WTC11 (cell line): ENCODE measurements around the gene GPR176. TPM values are rescaled to one million over a fixed set of nuclear protein-coding genes. Genes with fewer than 3 reads are reported as not detected.

ENCODE experiments used
- ATF1 ChIP-seq: sonication (generic); formaldehyde crosslinking; IDR thresholded peaks from 2 replicates; pipeline ENCODE4 v1.8.1; 2023; ENCODE audit warnings: mild to moderate bottlenecking, moderate library complexity, missing genetic modification reagents
- CBFB ChIP-seq: sonication (generic); formaldehyde crosslinking; IDR thresholded peaks from 2 replicates; pipeline ENCODE4 v1.8.1; 2022; ENCODE audit warnings: mild to moderate bottlenecking, low read depth, missing genetic modification reagents
- CREB1 ChIP-seq: sonication (generic); formaldehyde crosslinking; IDR thresholded peaks from 2 replicates; pipeline ENCODE4 v1.8.0; 2023; ENCODE audit warnings: mild to moderate bottlenecking, missing genetic modification reagents
- CREM ChIP-seq: sonication (generic); formaldehyde crosslinking; IDR thresholded peaks from 2 replicates; pipeline ENCODE4 v1.8.1; 2022; ENCODE audit warnings: mild to moderate bottlenecking, missing genetic modification reagents, moderate library complexity
- ELF4 ChIP-seq: sonication (generic); formaldehyde crosslinking; IDR thresholded peaks from 2 replicates; pipeline ENCODE4 v1.8.1; 2022; ENCODE audit warnings: low read depth, mild to moderate bottlenecking, moderate library complexity, missing genetic modification reagents
- FOXK1 ChIP-seq: sonication (generic); formaldehyde crosslinking; IDR thresholded peaks from 2 replicates; pipeline ENCODE4 v1.8.0; 2022; ENCODE audit warnings: mild to moderate bottlenecking, moderate library complexity, missing genetic modification reagents
- GTF2I ChIP-seq: fragments of 250-450 bp; sonication (Bioruptor Pico); conservative IDR thresholded peaks from 2 replicates; pipeline ENCODE4 v1.4.0; 2021; ENCODE audit warnings: mild to moderate bottlenecking
- JAZF1 ChIP-seq: fragments of 250-450 bp; sonication (Bioruptor Pico); IDR thresholded peaks from 2 replicates; pipeline ENCODE4 v1.9.0; 2021; ENCODE audit warnings: moderate library complexity, mild to moderate bottlenecking, inconsistent platforms
- SMAD3 ChIP-seq: sonication (generic); formaldehyde crosslinking; IDR thresholded peaks from 2 replicates; pipeline ENCODE4 v1.8.0; 2022; ENCODE audit warnings: missing genetic modification reagents, mild to moderate bottlenecking, borderline replicate concordance
- SMAD4 ChIP-seq: sonication (generic); formaldehyde crosslinking; IDR thresholded peaks from 2 replicates; pipeline ENCODE4 v1.8.0; 2022; ENCODE audit warnings: mild to moderate bottlenecking, missing genetic modification reagents
- TEAD4 ChIP-seq: sonication (generic); formaldehyde crosslinking; IDR thresholded peaks from 2 replicates; pipeline ENCODE4 v1.8.0; 2022; ENCODE audit warnings: mild to moderate bottlenecking, missing genetic modification reagents
- ZNF121 ChIP-seq: sonication (generic); formaldehyde crosslinking; IDR thresholded peaks from 2 replicates; pipeline ENCODE4 v1.8.0; 2023; ENCODE audit warnings: missing genetic modification reagents
- ZNF138 ChIP-seq: sonication (generic); formaldehyde crosslinking; conservative IDR thresholded peaks from 2 replicates; pipeline ENCODE4 v1.8.1; 2022; ENCODE audit warnings: mild to moderate bottlenecking, moderate library complexity, missing genetic modification reagents
- ZNF219 ChIP-seq: sonication (generic); formaldehyde crosslinking; IDR thresholded peaks from 2 replicates; pipeline ENCODE4 v1.8.0; 2023; ENCODE audit warnings: missing genetic modification reagents, mild to moderate bottlenecking, borderline replicate concordance
- ZNF416 ChIP-seq: fragments of 250-450 bp; sonication (Bioruptor Pico); IDR thresholded peaks from 2 replicates; pipeline ENCODE4 v1.9.0; 2021; ENCODE audit warnings: mild to moderate bottlenecking, inconsistent platforms
- total RNA-seq: library from RNA; stranded (reverse); gene quantifications from 3 replicates; pipeline ENCODE4 v1.2.3, GENCODE V29; 2021
- TF ChIP-seq, protein P1 (sequence below): sonication (generic); formaldehyde crosslinking; IDR thresholded peaks from 2 replicates; pipeline ENCODE4 v1.8.0; 2023; ENCODE audit warnings: missing genetic modification reagents, mild to moderate bottlenecking, borderline replicate concordance
- TF ChIP-seq, protein P2 (sequence below): sonication (generic); formaldehyde crosslinking; IDR thresholded peaks from 2 replicates; pipeline ENCODE4 v1.8.1; 2023; ENCODE audit warnings: mild to moderate bottlenecking, missing genetic modification reagents, borderline replicate concordance
- TF ChIP-seq, protein P3 (sequence below): fragments of 200-600 bp; IDR thresholded peaks from 2 replicates; pipeline ENCODE4 v1.8.0; 2022; ENCODE audit warnings: antibody characterized with exemption
- TF ChIP-seq, protein P4 (sequence below): sonication (generic); formaldehyde crosslinking; IDR thresholded peaks from 2 replicates; pipeline ENCODE4 v1.8.0; 2022; ENCODE audit warnings: mild to moderate bottlenecking, missing genetic modification reagents
- TF ChIP-seq, protein P5 (sequence below): sonication (generic); formaldehyde crosslinking; IDR thresholded peaks from 2 replicates; pipeline ENCODE4 v1.8.0; 2023; ENCODE audit warnings: missing genetic modification reagents
- TF ChIP-seq, protein P6 (sequence below): fragments of 250-450 bp; sonication (Bioruptor Pico); IDR thresholded peaks from 2 replicates; pipeline ENCODE4 v1.9.0; 2021; ENCODE audit warnings: mild to moderate bottlenecking, borderline replicate concordance
- TF ChIP-seq, protein P7 (sequence below): sonication (generic); formaldehyde crosslinking; IDR thresholded peaks from 2 replicates; pipeline ENCODE4 v1.8.1; 2022; ENCODE audit warnings: mild to moderate bottlenecking, moderate library complexity, missing genetic modification reagents

The GPR176 gene
- total RNA-seq, 1 experiment from 2014 or later: 117 TPM

DNA sequence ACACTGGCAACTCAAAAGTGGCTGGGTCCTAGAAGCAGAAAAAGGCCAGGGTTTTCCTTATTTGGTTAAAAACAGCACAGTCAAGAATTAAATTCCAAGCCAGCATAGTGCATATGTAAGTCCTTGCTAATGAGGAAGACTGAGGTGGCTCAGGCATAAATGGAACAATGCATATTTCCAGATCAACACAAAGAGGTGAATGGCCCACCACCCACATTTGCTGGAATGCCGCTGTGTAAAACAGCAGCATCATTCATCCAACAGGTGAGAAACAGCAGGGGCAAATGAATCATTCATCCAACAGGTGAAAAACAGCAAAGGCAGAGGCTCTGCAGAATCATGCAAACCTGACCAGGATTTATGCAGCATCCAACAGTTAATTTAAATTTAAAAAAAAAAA, 32.9 kb downstream of the GPR176 start (continued):
- TF ChIP-seq, protein P1, sequence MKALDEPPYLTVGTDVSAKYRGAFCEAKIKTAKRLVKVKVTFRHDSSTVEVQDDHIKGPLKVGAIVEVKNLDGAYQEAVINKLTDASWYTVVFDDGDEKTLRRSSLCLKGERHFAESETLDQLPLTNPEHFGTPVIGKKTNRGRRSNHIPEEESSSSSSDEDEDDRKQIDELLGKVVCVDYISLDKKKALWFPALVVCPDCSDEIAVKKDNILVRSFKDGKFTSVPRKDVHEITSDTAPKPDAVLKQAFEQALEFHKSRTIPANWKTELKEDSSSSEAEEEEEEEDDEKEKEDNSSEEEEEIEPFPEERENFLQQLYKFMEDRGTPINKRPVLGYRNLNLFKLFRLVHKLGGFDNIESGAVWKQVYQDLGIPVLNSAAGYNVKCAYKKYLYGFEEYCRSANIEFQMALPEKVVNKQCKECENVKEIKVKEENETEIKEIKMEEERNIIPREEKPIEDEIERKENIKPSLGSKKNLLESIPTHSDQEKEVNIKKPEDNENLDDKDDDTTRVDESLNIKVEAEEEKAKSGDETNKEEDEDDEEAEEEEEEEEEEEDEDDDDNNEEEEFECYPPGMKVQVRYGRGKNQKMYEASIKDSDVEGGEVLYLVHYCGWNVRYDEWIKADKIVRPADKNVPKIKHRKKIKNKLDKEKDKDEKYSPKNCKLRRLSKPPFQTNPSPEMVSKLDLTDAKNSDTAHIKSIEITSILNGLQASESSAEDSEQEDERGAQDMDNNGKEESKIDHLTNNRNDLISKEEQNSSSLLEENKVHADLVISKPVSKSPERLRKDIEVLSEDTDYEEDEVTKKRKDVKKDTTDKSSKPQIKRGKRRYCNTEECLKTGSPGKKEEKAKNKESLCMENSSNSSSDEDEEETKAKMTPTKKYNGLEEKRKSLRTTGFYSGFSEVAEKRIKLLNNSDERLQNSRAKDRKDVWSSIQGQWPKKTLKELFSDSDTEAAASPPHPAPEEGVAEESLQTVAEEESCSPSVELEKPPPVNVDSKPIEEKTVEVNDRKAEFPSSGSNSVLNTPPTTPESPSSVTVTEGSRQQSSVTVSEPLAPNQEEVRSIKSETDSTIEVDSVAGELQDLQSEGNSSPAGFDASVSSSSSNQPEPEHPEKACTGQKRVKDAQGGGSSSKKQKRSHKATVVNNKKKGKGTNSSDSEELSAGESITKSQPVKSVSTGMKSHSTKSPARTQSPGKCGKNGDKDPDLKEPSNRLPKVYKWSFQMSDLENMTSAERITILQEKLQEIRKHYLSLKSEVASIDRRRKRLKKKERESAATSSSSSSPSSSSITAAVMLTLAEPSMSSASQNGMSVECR: no peak
- TF ChIP-seq, protein P2, sequence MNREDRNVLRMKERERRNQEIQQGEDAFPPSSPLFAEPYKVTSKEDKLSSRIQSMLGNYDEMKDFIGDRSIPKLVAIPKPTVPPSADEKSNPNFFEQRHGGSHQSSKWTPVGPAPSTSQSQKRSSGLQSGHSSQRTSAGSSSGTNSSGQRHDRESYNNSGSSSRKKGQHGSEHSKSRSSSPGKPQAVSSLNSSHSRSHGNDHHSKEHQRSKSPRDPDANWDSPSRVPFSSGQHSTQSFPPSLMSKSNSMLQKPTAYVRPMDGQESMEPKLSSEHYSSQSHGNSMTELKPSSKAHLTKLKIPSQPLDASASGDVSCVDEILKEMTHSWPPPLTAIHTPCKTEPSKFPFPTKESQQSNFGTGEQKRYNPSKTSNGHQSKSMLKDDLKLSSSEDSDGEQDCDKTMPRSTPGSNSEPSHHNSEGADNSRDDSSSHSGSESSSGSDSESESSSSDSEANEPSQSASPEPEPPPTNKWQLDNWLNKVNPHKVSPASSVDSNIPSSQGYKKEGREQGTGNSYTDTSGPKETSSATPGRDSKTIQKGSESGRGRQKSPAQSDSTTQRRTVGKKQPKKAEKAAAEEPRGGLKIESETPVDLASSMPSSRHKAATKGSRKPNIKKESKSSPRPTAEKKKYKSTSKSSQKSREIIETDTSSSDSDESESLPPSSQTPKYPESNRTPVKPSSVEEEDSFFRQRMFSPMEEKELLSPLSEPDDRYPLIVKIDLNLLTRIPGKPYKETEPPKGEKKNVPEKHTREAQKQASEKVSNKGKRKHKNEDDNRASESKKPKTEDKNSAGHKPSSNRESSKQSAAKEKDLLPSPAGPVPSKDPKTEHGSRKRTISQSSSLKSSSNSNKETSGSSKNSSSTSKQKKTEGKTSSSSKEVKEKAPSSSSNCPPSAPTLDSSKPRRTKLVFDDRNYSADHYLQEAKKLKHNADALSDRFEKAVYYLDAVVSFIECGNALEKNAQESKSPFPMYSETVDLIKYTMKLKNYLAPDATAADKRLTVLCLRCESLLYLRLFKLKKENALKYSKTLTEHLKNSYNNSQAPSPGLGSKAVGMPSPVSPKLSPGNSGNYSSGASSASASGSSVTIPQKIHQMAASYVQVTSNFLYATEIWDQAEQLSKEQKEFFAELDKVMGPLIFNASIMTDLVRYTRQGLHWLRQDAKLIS (CRISPR knock-in tag): no peak
- peak; percentile 82; the same call in 1 of the 2 replicates for TF ChIP-seq FOXK1 (CRISPR knock-in tag)
- TF ChIP-seq, protein P3, sequence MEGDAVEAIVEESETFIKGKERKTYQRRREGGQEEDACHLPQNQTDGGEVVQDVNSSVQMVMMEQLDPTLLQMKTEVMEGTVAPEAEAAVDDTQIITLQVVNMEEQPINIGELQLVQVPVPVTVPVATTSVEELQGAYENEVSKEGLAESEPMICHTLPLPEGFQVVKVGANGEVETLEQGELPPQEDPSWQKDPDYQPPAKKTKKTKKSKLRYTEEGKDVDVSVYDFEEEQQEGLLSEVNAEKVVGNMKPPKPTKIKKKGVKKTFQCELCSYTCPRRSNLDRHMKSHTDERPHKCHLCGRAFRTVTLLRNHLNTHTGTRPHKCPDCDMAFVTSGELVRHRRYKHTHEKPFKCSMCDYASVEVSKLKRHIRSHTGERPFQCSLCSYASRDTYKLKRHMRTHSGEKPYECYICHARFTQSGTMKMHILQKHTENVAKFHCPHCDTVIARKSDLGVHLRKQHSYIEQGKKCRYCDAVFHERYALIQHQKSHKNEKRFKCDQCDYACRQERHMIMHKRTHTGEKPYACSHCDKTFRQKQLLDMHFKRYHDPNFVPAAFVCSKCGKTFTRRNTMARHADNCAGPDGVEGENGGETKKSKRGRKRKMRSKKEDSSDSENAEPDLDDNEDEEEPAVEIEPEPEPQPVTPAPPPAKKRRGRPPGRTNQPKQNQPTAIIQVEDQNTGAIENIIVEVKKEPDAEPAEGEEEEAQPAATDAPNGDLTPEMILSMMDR: no peak
- no peak for TF ChIP-seq GTF2I (CRISPR knock-in tag)
- TF ChIP-seq, protein P4, sequence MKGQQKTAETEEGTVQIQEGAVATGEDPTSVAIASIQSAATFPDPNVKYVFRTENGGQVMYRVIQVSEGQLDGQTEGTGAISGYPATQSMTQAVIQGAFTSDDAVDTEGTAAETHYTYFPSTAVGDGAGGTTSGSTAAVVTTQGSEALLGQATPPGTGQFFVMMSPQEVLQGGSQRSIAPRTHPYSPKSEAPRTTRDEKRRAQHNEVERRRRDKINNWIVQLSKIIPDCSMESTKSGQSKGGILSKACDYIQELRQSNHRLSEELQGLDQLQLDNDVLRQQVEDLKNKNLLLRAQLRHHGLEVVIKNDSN (CRISPR knock-in tag): no peak
- TF ChIP-seq CREM (CRISPR knock-in tag): peak; percentile 57; the same call in 1 of the 2 replicates
- no peak for TF ChIP-seq ZNF416 (CRISPR knock-in tag)
- no peak for TF ChIP-seq SMAD4 (CRISPR knock-in tag)
- TF ChIP-seq, protein P5, sequence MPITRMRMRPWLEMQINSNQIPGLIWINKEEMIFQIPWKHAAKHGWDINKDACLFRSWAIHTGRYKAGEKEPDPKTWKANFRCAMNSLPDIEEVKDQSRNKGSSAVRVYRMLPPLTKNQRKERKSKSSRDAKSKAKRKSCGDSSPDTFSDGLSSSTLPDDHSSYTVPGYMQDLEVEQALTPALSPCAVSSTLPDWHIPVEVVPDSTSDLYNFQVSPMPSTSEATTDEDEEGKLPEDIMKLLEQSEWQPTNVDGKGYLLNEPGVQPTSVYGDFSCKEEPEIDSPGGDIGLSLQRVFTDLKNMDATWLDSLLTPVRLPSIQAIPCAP (CRISPR knock-in tag): no peak
- no peak for TF ChIP-seq SMAD3
- peak; percentile 86 for TF ChIP-seq ZNF121 (CRISPR knock-in tag)
- no peak for TF ChIP-seq CBFB (CRISPR knock-in tag)
- no peak for TF ChIP-seq ELF4 (CRISPR knock-in tag)
- TF ChIP-seq, protein P6, sequence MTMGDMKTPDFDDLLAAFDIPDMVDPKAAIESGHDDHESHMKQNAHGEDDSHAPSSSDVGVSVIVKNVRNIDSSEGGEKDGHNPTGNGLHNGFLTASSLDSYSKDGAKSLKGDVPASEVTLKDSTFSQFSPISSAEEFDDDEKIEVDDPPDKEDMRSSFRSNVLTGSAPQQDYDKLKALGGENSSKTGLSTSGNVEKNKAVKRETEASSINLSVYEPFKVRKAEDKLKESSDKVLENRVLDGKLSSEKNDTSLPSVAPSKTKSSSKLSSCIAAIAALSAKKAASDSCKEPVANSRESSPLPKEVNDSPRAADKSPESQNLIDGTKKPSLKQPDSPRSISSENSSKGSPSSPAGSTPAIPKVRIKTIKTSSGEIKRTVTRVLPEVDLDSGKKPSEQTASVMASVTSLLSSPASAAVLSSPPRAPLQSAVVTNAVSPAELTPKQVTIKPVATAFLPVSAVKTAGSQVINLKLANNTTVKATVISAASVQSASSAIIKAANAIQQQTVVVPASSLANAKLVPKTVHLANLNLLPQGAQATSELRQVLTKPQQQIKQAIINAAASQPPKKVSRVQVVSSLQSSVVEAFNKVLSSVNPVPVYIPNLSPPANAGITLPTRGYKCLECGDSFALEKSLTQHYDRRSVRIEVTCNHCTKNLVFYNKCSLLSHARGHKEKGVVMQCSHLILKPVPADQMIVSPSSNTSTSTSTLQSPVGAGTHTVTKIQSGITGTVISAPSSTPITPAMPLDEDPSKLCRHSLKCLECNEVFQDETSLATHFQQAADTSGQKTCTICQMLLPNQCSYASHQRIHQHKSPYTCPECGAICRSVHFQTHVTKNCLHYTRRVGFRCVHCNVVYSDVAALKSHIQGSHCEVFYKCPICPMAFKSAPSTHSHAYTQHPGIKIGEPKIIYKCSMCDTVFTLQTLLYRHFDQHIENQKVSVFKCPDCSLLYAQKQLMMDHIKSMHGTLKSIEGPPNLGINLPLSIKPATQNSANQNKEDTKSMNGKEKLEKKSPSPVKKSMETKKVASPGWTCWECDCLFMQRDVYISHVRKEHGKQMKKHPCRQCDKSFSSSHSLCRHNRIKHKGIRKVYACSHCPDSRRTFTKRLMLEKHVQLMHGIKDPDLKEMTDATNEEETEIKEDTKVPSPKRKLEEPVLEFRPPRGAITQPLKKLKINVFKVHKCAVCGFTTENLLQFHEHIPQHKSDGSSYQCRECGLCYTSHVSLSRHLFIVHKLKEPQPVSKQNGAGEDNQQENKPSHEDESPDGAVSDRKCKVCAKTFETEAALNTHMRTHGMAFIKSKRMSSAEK (CRISPR knock-in tag): peak; percentile 86; the same call in 1 of the 2 replicates
- TF ChIP-seq ZNF138 (CRISPR knock-in tag): no peak
- TF ChIP-seq ATF1 (CRISPR knock-in tag): no peak
- TF ChIP-seq, protein P7, sequence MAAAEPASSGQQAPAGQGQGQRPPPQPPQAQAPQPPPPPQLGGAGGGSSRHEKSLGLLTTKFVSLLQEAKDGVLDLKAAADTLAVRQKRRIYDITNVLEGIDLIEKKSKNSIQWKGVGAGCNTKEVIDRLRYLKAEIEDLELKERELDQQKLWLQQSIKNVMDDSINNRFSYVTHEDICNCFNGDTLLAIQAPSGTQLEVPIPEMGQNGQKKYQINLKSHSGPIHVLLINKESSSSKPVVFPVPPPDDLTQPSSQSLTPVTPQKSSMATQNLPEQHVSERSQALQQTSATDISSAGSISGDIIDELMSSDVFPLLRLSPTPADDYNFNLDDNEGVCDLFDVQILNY: no peak
- no peak for TF ChIP-seq ZNF219
- no peak for TF ChIP-seq JAZF1 (CRISPR knock-in tag)
- no peak for TF ChIP-seq CREB1
- TF ChIP-seq TEAD4 (CRISPR knock-in tag): peak; percentile 90
